ENCODE data around the gene TBX2.

TBX2 gene

GRCh38 chr17:61369751-61370150, 29.9 kb upstream of the TBX2 start:
- DNase-seq: no peak

GRCh38 chr17:61371179-61371578, 28.5 kb upstream of the TBX2 start:
- no peak for DNase-seq

- no peak for DNase-seq
Measured at GRCh38 chr17:61371606-61372005, 28.0 kb upstream of the TBX2 start.

DNA sequence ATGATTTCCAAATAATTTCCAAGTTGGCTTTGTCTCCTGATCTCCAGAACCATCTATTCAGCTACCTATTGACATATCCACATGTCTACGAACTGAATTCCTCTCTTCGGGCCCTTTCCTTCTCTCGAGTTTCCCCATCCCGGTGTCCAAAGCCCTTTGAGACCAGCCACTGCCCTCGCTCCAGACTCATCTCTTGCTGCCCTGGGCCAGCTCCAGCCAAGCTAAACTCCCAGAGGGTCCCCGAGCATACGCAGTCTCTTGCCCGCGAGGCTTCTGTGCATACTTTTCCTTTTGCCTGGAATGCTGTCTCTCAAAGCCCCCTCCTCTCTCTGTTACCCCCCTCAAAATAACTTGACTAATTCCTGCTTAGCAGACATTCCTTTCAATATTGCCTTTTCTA, 27.2 kb upstream of the TBX2 start:
- DNase-seq: no peak

GRCh38 chr17:61376931-61377838, 22.5 kb upstream of the TBX2 start:
- DNase-seq: no peak

GRCh38 chr17:61378658-61379456, 20.8 kb upstream of the TBX2 start:
- DNase-seq: no peak

DNA sequence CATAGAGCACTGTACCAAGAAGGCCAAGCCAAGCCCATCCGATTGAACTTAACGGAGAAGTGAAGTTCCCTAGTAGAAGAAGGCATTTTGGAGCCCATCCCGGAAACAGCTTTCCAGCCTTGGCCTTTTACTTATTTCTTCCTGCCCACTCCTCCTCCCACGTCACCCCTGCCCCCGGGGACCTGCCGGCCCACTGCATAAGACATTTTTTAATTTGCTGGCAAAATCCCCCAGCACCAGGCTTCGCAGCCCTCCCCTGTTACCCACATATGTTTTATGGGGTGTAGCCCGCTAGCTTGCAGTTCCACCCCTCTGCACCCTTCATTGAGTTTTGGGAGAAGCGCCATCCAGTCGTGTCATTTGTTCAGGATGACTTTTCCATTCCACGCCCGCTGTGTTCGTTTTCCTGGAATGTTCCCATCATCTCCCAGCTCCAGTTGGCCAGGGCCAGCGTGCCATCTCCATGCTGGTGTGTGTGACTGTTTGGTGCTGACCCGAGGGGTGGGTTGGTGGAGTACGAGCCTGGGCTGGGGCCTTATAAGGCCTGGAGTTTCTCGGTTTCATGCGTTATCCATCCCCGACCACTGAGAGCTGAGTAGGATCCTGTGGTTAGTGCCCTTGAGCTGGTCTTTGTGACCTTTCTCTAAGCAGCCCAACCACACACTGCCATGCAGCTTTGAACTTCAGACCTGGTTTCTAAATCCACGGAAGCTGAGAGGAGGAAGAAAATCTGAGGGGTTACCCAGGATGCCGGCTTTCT, 20.0 kb upstream of the TBX2 start:
- no peak for DNase-seq

DNA sequence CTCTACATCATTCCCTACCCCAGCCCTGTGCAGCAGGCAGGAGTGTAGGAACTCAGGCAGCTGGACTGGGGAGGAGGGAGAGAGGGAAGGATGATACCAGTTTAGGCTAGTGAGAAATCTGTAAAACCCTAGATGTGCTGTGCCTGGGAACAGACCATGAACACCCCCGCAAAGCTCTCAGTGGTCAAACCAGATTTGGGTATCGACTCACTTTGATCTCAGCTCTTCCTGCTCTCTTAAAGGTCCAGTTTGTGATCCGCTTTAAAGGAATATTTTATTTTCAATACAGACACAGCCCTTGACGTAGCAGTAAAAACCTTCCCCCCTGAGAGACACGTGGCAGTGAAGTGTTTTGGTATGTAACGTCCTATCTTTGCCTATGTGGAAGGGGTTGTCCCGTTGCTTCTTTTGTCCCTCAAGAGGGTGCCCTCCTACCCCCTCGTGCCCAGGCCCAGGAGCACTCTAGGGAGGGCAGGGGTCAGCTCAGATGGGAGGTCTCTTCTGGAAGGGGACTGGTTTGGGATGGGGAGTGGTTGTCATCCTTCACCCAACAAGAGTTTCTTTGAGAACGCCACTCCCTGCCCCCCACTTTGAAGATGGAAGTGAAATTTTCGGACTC, 19.3 kb upstream of the TBX2 start:
- DNase-seq: no peak

- no peak for DNase-seq
Measured at GRCh38 chr17:61380836-61381525, 18.7 kb upstream of the TBX2 start.

- DNase-seq: no peak
Measured at GRCh38 chr17:61381537-61381936, 18.1 kb upstream of the TBX2 start.

GRCh38 chr17:61382796-61383688, 16.6 kb upstream of the TBX2 start:
- no peak for DNase-seq

DNA sequence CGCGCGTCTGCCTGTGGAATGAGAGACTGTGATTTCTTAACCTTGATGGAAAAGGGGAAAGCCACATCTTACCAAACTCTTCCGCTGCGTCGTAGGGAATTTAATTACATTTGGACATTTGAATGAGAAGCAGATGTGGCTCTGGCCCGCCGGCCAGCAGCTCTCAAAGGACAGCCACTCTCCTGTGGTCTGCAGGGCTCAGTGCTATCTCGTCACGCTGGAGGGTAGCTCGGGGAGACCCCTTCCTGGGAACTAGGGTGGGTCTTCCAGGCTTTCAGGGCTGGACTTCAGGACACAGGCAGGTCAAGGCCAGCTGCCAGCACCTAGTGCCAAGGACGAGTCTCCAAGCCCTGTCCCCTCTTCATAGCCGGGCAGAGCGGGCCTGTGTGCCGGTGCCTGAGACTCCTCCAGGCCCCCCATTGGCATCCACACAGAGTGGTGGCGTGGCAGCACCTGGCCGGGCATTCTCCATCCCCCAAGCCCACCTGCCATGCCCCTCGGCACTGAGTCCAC, 15.9 kb upstream of the TBX2 start:
- no peak for DNase-seq

- no peak for DNase-seq
Measured at GRCh38 chr17:61384354-61384691, 15.3 kb upstream of the TBX2 start.

DNA sequence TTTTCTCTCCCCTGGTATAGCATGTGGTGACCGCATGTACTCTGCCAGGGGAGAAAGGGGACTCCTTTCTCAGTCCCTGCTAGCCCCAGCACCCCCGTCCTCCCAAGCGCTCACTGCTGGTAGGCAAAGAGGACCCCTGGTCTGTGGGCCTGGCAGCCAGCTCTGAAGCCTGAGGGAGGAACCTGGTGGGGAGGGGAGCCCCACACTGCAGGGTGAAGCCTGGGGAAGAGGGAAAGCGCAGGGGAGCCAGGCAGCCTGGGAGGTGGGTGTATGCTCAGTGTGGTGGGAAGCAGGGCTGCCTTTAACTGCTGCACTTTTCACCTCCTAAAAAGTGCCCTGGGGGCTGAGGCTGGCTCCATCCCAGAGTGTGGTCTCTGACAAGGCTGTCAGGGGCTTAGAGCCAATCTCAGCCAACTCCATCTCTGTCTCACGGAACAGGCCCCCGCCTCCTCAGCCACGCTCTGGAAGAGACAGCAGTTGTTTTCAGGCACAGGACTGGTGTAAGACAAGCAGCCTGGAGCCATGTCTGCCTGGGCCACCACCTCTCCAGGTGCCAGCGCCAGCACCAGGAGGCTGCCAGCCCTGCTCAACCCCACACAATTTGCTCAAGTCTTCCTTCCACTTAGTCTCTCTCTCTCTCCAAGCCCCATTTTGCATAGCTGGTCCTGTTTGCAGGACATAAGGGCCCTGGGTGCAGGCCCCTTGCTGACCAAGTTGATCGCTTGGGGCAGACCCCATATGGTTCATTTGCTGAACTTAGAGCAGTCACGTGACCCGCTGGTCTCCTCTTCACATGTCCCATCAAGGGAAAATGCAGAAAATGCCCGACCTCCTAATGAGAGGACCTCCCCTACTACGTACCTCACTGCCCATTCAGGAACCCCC, 14.7 kb upstream of the TBX2 start:
- no peak for DNase-seq

GRCh38 chr17:61385577-61386236, 13.9 kb upstream of the TBX2 start:
- DNase-seq: no peak

GRCh38 chr17:61386251-61386650, 13.4 kb upstream of the TBX2 start:
- DNase-seq: no peak

GRCh38 chr17:61387011-61387410, 12.6 kb upstream of the TBX2 start:
- DNase-seq: no peak

GRCh38 chr17:61387511-61388305, 11.9 kb upstream of the TBX2 start:
- no peak for DNase-seq
